ENCODE results near the gene MRPS6.

The MRPS6 gene

DNA sequence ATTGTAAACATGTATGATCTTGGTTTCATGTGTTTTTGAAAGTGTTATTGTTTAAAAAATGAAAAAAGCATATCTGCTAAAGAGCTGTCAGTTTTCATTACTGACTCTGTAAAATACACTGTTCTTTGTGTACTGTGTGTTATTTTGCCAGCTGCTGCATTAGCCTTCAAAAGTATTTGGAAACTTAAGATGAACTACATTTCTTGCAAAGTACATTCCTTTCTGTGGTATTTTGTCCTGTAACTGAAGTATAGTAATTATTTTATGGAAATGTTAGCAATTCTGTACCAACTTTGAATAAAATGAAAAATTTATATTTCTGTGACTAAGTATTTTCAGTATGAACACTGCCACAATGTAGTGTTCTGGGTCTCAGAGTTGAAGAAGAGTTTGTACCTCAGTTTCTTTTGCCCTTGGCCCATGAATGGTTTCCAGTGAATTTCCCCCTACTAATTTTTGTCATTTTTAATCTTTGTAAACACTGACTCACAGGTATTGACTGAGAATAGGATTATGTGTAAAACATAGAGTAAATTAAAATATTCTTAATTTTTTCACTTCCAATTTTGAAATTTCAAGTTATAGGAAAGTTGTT is 32.7 kb downstream of the MRPS6 start:
- no peak for DNase-seq

DNA sequence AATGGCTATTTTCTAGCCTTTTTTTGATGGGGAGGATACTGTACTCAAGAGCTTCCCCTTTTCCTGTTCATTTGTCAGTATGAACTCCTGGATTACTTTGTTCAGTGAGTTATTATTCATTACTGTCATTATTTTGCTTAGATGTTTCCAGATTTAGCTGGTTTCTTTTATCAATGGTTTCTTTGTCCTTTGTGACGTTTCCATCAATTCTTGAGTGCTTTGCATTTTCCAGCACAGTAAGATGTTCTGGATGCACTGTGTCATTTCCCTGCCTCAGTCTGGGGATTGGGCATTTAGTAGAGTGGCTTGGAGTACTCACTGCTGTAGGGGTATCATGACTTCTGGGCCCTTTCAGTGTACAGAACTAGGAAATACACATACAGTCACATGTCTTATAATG is 34.2 kb downstream of the MRPS6 start:
- no peak for DNase-seq

DNA sequence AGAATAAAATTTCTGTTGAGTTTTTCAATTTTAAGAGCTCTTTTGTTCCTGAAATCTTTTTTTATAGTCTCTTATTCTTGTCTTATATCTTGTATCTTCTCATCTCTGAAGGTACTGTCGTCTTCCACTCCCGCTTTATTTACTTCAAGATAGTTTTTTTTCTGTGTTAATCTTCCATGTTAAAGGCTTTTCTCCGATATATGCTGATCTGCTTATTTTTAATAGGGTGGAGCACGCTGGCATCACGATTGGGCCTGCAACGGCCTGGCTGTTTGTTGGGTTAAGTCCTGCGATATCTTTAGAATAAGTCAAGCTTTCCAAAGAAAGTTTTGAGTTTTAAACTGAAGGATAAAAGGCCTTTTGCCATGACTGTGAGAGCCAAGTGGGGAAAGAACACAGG is 35.7 kb downstream of the MRPS6 start:
- no peak for DNase-seq

DNA sequence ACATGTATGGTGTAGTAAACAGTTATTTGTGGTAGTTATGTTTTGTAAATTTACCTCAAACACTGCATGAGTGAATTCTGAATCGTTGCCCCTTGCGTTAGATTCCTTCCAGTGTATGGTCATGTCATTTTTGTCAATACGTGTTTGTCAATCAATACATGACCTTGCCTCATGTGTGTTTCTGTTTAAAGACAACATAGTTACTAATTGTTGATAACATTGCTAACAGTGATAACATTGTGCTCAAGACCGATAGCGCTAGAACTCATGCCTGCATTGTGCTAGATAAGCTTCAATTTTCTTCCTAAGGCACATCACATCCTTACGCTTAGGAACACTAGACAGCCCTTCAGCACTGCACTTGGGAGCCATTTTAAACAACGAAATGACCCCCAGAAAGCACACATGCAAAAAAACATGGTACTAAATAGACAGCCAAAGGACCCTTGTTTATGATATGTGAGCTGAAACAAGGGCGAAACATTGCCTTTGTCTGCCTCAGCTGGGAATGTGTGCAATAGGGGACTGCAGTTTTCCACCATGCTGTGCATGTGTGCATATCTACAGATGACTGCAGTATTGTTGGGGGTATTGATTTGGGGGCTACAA is 37.3 kb downstream of the MRPS6 start:
- DNase-seq, result no peak

DNA sequence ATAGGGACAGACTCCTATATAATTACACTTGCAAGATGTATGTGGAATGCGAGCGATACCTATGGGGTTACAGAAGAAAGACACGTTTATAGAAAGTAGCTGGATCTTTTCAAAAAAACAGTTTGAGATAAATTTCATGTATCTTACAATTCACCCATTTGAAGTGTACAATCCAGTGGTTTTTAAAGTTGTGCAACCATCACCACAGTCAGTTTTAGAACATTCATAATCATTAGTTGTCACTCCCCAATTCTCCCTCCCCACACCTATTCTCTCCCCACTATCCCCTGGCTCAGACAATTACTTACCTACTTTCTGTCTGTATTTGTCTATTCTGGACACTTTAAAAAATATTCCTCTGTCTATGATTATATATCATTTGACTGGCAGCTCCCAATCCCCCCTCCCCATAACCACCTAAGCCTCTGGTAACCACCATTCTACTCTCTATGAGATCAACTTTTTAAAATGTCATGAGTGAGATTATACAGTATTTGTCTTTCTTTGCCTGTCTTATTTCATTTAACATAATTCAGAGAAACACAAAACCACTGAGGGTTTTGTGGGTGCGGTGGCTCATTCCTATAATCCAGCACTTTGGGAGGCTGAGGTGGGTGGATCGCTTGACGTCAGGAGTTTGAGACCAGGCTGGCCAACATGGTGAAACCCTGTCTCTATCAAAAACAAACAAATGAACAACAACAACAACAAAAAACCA is 39.1 kb downstream of the MRPS6 start:
- DNase-seq, result no peak

DNA sequence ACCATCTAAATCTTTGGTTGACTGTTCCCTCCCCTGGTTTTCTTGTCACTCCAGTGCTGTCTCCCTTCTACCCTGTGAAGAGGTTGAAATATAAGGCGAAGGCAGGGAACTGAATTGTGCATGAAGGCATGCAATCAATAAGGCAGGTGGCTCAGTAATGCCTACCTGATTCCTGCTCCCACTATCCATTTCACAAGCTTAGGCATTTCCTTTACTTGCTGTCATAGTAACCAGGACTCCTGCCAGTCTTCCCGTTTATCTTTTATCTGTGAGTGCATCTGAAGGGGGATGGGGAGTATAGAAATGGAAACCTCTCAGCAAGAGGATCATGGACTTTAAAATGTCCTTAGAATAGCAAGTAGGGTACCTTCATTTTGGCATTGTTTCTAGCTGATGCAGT is 40.5 kb downstream of the MRPS6 start:
- no peak for DNase-seq

DNA sequence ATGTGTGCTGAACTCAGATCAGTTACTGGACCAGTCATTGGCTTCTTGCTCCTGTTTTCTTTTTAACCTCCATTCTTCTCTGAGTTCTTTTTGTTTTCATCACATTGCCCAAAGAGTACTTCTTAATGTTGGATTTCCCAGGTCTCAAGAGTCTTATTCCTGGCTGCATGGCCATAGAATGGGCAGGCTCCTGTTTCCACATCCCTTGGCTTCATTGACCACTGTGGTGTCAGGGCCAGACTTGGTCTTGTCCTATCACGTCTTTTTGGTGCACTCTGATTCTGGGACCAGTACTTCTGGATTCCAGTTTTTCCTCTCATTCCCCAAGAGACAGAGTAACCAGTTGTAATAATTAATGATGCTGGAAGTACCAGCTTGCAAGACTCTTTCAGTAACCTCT is 41.8 kb downstream of the MRPS6 start:
- DNase-seq, result no peak

DNA sequence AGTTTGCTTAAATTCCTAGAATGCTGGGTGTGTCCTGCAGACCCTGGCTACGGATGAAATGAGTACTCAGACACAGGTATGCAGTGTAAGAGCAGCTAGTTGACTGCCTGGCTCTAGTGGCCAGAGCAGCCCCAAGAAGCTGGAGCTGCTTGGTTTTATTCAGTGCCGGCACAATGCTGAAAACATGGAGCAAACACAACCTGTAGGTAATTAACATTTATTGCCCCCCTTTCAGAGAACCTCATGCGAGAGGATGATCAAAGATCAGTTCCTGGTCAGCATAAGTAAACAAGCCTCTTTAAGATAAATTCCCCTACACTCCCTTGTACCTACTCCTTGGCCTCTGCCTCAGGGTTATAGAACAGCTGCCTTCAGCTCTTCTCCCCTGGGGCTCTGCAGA is 43.2 kb downstream of the MRPS6 start:
- DNase-seq, result no peak

DNA sequence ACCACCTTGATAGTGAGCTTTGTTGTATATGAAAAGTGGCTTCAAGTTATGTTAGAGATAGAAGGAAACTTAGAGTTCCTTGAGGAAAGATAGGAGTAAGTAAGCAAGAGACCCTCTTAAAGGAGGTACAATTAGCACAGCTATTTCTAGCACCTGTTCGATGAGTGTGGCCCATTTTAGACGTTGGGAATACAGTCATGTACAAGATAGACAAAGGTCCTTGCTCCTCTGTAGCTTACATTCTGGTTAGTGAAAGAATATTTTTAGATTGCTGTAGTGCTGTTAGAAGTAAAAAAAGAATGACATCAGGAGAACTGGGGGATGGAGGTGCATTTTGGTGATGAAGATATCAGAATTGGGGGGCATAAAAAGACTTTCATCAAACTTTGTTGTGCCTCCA is 47.5 kb downstream of the MRPS6 start:
- no peak for DNase-seq

DNA sequence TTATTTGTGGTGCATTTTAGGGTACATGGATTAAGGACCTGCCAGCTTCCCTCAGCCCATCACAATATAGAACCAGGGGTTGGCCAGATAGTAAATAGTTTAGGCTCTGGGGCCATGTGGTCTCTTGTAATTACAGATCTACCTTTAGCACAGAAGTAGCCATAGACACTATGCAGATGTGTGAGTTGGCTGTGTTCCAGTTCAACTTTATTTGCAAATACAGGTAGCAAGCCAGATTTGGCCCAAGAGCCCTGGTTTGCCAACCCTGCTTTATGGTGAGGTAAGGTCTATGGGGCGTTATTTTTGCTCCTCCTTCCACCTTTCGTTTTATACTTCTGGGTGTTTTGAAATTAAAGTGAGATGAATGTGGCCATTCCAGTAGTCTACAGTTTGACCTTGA is 48.7 kb downstream of the MRPS6 start:
- DNase-seq, result no peak

DNA sequence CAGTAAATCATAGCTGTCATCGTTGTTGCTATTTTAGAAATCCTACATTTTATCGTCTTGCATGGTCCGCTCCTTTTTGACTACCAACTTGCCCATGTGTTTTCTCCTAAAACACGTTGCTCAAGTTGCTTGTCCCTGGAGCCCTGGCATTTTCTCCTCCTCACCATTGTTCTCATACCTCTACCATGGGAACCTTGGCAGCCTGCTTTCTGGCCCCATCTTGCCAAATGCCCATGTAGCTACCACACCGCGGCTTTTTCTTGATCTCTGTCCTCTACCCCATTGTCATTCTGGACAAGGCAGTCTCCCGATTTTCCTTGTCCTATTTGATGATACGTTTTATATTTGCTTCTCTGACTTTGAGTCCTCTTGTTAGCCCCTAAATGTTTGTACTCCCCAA is 50.2 kb downstream of the MRPS6 start:
- no peak for DNase-seq

DNA sequence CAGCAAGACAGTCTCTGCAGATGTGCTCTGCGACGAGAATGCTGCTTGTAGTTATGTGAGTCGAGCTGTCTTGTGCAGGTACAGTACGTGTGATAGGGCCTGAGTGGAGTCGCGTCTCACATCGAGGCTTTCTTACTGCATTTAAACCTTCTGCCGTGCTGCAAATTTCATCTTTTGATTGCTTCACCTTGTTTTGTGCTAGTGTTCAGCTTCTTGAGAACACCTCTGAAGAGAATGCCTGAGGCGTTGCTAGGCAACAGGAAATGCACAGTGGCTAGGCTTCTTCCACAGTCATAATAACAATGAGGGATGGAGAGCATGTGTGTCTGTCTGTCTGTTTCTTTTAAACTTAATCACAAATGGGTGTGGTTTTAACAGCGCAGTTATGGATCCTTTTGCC is 52.9 kb downstream of the MRPS6 start:
- no peak for DNase-seq

DNA sequence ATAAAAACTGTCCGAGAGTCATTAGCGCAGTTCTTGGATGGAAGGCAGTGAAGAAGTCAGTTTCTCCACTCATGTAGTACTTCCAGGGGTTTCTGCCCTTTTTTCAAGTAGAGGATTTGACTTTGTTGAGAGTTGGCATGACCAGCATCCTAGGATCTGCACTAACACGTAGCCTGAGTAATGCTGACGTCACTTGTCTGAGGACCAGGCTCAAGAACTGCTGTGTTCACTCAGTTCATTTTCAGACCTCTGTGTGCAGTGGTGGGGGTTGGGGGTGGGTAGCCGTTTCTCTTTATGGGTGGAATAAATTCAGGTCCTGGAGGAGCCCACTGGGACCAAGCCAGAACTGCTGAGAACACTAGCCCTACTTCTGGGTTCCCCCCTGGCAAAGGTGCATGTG is 53.3 kb downstream of the MRPS6 start:
- no peak for DNase-seq

DNA sequence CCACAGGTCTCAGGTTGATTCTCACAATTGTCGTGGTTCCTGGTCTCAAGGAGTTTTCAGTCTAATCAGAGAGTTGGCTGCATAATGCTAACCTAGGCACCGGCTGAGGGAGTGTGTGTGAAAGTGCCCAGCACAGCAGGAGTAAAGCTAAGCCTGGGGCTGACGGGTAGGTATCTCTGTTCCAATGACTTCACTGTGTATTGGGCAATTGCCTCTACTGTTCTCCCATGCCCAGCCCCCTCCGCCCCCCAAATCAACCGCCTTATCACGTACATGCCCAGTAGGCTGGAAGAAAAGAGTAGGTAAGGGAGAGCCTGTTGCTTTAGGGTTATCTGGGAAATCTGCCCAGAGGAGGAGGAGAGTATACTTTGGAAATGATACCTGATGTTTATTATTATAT is 54.7 kb downstream of the MRPS6 start:
- no peak for DNase-seq

DNA sequence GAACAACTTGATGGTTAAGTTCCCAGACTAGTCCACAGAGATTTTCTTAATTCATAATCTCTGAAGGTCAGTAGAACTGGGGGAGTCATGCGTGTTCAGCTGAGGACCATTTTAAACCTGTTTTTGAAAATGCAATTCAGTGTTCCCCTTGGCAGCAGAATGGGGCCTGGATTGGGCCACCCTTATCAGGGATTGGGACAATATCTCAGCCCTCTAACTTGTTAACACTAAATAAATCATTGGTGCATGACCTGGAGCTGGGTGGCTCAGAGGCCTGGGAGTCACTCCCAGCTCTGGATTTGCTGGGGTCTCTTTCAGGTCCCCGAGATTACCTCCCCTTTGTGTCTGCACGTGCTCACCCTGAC is 55.3 kb downstream of the MRPS6 start:
- no peak for DNase-seq

DNA sequence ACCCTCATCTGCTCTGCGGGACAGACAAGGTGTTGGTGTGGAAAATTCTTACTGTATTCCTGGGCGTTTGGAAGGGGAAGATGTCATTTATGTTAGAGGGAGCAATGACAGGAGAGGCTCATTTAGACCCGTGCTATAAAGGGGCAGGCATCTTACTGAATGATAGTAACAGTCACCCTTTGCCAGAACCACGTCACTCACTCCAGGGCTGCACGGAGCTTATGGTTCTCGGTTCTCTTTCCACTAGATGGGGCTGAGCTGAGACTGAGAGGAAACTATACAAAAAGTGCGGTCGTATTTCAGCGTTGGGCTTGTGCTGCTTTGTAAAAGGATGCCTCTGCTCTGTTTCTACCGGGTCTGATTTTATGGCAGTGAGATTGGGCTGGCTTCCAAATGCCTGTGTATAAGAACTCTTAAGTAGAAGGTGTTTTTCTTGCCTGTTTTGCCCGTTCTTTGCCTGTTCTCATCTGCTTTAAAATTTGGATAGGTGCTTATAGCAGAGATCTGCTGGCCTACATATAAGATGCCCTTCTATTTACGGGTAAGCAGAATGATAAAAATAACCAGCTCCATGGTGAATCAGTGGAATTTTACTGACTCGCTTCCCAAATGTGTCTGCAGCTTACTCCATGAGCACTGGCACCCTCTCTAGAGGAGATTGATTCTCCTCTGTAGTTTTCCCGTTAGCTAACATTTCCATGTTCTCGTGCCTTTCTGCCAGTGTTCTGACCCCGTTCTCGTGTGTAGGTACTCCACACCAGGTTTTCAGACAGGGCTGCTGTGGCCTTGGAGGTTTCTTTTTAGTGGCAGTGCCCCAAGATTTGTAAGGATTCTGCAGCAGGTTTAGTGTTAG is 55.9 kb downstream of the MRPS6 start:
- DNase-seq, result peak; percentile 74

DNA sequence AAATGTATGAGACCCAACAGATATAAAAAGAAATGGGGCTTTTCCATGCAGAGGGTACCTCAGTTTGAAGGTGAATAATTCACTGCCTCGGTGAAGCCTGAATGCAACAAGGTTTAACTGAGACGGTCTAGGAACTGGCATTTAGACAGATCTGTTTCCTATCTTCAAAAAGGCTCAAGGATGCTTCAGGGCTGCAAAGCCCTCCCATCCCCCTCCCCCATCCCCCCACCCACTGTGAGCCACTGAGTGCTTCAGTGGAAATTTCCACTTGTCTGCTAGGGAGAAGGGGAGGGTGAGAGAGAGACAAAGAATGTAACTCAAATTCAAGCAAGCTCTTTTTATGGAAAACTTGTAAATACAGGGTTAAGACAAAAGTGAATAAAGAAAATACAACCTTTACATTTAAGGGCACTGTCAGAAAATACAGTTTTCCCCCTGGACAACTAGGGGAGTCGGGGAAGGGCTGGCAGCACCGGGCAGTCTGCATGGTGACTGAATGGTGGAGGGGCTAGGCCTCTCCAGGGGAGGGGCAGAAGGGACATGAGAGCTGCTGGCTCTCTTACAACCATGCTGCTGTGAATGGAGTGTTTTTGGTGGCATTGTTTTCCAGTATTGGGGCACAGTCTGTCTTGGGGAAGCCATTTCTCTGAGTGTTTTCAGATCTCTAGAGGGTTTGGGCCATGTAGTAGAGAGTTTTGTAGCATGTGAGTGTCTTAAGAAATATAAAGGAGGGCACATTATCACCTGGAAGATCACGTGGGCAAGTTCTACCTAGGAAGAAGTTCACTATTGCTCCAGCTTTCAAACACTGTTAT is 56.7 kb downstream of the MRPS6 start:
- DNase-seq, result no peak

DNA sequence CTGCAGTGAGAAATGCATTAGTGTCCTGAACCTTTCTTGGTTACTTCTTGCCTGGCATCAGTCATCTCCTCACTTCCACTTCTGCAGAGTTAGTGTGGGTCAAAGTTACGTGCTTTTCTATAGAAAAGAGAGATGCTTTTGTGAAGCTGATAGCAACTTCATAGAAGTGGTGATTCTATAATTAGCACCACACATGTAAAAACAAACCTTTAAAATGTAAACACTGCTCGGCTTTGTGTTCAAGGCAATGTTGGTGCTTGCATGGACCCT is 57.3 kb downstream of the MRPS6 start:
- no peak for DNase-seq

DNA sequence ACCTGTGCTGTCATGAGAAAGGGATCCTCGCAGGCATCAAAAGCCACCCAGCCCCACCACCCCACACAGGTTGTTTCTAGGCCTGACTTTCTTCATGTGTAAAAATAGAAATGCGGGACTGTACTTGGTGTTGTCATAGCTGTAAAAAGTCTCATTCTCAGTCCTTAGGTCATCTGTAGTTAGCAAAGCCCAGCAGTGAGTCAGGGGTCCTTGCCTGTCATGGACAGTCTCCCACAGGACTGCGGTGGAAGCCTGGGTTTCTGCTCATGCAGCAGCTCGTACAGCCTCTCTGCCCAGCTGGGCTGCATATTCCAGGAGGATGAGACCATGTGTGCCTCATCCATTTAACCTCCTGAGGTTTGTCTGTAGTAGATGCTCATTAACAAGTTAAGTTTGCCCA is 58.2 kb downstream of the MRPS6 start:
- no peak for DNase-seq

DNA sequence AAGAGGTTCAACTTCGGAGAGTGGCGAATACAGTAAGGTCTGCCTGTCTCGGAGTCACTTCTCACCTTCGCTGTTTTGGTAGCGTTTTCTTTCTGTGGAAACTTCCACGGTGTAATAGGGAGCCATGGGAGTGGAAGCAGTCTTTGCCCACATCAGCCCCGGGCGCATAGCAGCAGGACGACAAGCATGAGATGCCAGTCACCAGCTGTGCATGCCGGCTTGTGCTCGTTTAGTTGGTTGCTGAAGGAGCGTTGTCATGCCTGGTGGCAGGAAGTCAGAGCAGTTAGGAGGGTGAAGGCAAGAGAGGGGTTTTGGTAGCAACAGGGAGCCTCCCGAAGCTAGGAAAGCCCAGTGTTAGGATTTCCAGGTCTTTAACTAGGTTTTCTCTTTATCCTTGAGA is 58.8 kb downstream of the MRPS6 start:
- no peak for DNase-seq

DNA sequence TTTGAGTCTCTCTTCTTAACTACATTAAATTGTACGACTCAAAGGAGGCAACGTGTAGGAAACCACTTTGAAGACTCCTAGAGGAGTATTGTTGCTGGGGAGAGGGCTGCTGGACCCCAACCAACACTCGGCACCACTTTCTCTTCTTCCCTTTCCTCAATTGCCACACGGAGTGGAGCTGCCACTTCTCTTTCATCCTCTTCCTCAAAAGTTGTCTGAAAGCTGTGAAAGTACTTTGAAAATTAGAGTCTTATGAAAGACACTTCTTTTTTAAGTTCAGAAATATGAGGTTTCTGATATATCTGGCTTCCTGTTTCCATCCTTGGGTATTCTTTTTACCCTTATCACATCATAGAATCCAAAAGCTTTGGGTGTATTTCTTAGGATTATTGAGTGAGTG is 59.5 kb downstream of the MRPS6 start:
- DNase-seq, result no peak

DNA sequence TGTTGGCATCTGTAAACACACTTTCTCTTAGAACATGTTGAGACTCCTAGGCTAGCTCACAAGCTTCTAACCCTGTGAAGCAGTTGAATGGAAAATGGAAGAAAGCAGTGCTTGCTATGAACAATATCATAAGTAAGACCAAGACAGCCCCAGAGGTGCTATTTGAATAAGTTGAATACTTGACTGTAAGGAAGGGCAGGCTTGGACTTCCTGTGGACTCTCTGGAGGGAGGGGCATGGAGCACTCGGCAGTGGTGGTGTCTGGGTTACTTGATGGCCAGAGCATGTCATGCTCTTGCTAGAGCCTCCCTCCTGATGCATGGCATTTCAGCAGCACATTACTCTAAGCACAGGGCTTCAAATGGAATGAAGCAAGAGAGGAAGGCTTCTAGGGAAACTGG is 60.0 kb downstream of the MRPS6 start:
- no peak for DNase-seq

DNA sequence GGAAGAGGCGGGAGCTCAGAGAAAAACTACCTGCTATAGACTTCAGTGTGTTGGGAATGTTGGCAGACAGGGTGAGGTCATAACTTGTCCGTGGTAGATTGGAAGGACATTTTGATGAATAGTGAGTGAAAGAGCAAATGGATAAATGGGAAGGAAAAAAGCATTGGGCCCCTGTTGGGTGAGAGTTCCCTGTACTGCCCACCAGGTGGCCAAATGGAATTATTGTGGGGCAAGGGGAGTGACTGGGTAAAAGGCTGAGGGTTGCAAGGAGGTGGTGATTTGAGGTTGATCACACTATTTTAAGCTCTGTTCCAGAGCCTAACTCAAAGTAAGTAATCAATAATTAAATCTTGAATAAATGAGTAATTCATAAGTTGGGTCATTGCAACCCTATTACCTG is 60.4 kb downstream of the MRPS6 start:
- no peak for DNase-seq

Data from activated CD4-positive, alpha-beta T cell treated with anti-CD3 and anti-CD28 coated beads, Interleukin-2, amount 50 U/mL, for 16 hours (primary cell).